Endodermal cell (in vitro differentiated cells): ENCODE measurements around the gene NDUFAF5. TPM values are rescaled to one million over a fixed set of nuclear protein-coding genes. Genes with fewer than 3 reads are reported as not detected.

ENCODE experiments used
- DNase-seq: peaks from one replicate; pipeline ENCODE4 v3.0.0-alpha.2; 2017
- H3K27ac ChIP-seq: 2 replicates; pipeline ENCODE4 v1.5.1; 2013; ENCODE audit warnings: mild to moderate bottlenecking, low read depth, low read length, moderate library complexity
- H3K27me3 ChIP-seq: 2 replicates; pipeline ENCODE4 v1.6.1; 2013; ENCODE audit warnings: mild to moderate bottlenecking, low read length, moderate library complexity; ENCODE audit not compliant: insufficient read depth, control insufficient read depth, poor library complexity, severe bottlenecking
- H3K36me3 ChIP-seq: 2 replicates; pipeline ENCODE4 v1.7.0; 2013; ENCODE audit warnings: mild to moderate bottlenecking, low read length, moderate library complexity; ENCODE audit not compliant: control insufficient read depth, insufficient read depth
- H3K4me1 ChIP-seq: one replicate; pipeline ENCODE4 v1.7.0; 2013; ENCODE audit warnings: low read length; ENCODE audit not compliant: control insufficient read depth, insufficient read depth
- H3K4me3 ChIP-seq: 2 replicates; pipeline ENCODE4 v1.5.1; 2013; ENCODE audit warnings: mild to moderate bottlenecking, low read length, moderate library complexity
- H3K9ac ChIP-seq: 2 replicates; pipeline ENCODE4 v1.6.1; 2013; ENCODE audit warnings: mild to moderate bottlenecking, low read length, moderate library complexity; ENCODE audit not compliant: poor library complexity, severe bottlenecking; ENCODE audit errors: extremely low read depth
- H3K9me3 ChIP-seq: 2 replicates; pipeline ENCODE4 v1.6.1; 2013; ENCODE audit warnings: mild to moderate bottlenecking, low read length, moderate library complexity; ENCODE audit not compliant: control insufficient read depth
- H3K27ac Mint-ChIP-seq: 2 replicates; pipeline ENCODE4 v1.8.0; 2020; ENCODE audit warnings: mixed read lengths
- H3K27me3 Mint-ChIP-seq: 2 replicates; pipeline ENCODE4 v1.8.0; 2021; ENCODE audit warnings: mild to moderate bottlenecking, mixed read lengths; ENCODE audit not compliant: insufficient read depth
- H3K36me3 Mint-ChIP-seq: 2 replicates; pipeline ENCODE4 v1.8.0; 2020; ENCODE audit warnings: low read depth, mixed read lengths
- H3K4me1 Mint-ChIP-seq: 2 replicates; pipeline ENCODE4 v1.8.0; 2020; ENCODE audit warnings: mixed read lengths
- H3K4me3 Mint-ChIP-seq: 2 replicates; pipeline ENCODE4 v1.8.0; 2020; ENCODE audit warnings: mild to moderate bottlenecking, moderate library complexity, mixed read lengths
- H3K9me3 Mint-ChIP-seq: 2 replicates; pipeline ENCODE4 v1.8.0; 2020; ENCODE audit warnings: mild to moderate bottlenecking, mixed read lengths
- WGBS, 2 experiments: methylation state at CpG; one replicate each; pipeline versions ENCODE4 v1.1.5 to v1.1.7; 2013; ENCODE audit warnings: missing lambda C conversion rate in 2 of 2, mixed read lengths in 1 of 2; ENCODE audit not compliant: insufficient coverage in 1 of 2, insufficient read length in 1 of 2; 5-methylcytosine and 5-hydroxymethylcytosine counted together
- total RNA-seq, 2 donors: library from RNA; stranded (reverse); fragmentation: NEBNext Ultra II Directional in 1 of 2; extraction: Animal tissue kit (Norgen Biotek cat#: 25700) in 1 of 2; gene quantifications; 2 replicates in 1 of 2; 3 replicates in 1 of 2; pipeline ENCODE4 v1.2.1, GENCODE V29; 2021
- TF ChIP-seq, protein P1 (sequence below): fragments of 200-600 bp; sonication (generic); conservative IDR thresholded peaks from 2 replicates; pipeline ENCODE4 v1.5.0; 2021; ENCODE audit warnings: antibody characterized with exemption, mild to moderate bottlenecking

NDUFAF5 gene
- total RNA-seq, 2 donors from 2014 or later = 32.9 to 33.5 TPM

- H3K4me3 Mint-ChIP-seq = no peak overlapping the region
- DNase-seq = no peak
- no peaks in the 10 kb centered on the region for H3K27me3 ChIP-seq
- H3K27ac ChIP-seq = no peak overlapping the region
- TF ChIP-seq, protein P1, sequence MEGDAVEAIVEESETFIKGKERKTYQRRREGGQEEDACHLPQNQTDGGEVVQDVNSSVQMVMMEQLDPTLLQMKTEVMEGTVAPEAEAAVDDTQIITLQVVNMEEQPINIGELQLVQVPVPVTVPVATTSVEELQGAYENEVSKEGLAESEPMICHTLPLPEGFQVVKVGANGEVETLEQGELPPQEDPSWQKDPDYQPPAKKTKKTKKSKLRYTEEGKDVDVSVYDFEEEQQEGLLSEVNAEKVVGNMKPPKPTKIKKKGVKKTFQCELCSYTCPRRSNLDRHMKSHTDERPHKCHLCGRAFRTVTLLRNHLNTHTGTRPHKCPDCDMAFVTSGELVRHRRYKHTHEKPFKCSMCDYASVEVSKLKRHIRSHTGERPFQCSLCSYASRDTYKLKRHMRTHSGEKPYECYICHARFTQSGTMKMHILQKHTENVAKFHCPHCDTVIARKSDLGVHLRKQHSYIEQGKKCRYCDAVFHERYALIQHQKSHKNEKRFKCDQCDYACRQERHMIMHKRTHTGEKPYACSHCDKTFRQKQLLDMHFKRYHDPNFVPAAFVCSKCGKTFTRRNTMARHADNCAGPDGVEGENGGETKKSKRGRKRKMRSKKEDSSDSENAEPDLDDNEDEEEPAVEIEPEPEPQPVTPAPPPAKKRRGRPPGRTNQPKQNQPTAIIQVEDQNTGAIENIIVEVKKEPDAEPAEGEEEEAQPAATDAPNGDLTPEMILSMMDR = no peak
- peaks cover 47% of the 10 kb centered on the region for H3K9me3 ChIP-seq
- peaks cover 33% of the 10 kb centered on the region for H3K9me3 Mint-ChIP-seq
- no peaks in the 10 kb centered on the region for H3K4me1 ChIP-seq
- no peaks in the 10 kb centered on the region for H3K27me3 Mint-ChIP-seq
- H3K4me1 Mint-ChIP-seq = no peaks in the 10 kb centered on the region
- no peak overlapping the region for H3K9ac ChIP-seq
- peaks cover 86% of the 10 kb centered on the region for H3K36me3 ChIP-seq
- H3K27ac Mint-ChIP-seq = no peak overlapping the region
- peaks cover 84% of the 10 kb centered on the region for H3K36me3 Mint-ChIP-seq
- H3K4me3 ChIP-seq = no peak overlapping the region
Measured at GRCh38 chr20:13765299-13765698, 19.5 kb upstream of the NDUFAF5 start.

DNA sequence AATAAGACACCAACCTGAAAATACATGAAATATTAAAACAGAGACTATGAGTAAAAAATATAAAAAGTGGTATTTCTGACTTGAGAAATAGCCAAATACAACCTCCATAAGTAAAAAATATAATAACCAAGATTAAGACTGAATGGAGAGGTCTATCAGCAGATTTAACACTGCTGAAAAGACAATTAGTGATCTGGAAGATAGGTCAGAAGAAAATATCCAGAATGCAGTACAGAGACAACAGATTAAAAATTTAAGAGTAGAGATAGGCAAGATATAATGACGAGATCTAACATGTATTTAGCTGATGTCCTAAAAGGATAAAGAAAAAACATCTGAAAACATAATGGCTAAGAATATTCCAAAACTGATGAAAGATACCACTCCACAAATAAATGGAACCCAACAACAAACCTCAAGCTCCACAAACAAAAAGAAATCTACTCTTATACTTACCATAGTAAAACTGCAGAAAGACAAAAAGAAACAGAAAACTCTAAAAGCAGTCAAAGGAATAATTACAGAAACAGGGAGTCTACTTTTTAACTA, 18.9 kb upstream of the NDUFAF5 start:
- Histone ChIP-seq H3K27ac (no peak overlapping the region), H3K9me3 (peaks cover 47% of the 10 kb centered on the region), H3K27me3 (no peaks in the 10 kb centered on the region), H3K4me3 (peak overlapping the region; percentile 21), H3K4me1 (no peaks in the 10 kb centered on the region), H3K36me3 (peaks cover 92% of the 10 kb centered on the region), H3K9ac (no peak overlapping the region)
- no peaks in the 10 kb centered on the region for H3K4me1 Mint-ChIP-seq
- H3K27ac Mint-ChIP-seq = no peak overlapping the region
- H3K9me3 Mint-ChIP-seq = peaks cover 32% of the 10 kb centered on the region
- H3K27me3 Mint-ChIP-seq = no peaks in the 10 kb centered on the region
- 83% methylated on average over 1 of the region's 1 CpG; no CpG with 5 or more reads in 1 of the 2 experiments for WGBS, 2 experiments
- DNase-seq = no peak
- no peak overlapping the region for H3K4me3 Mint-ChIP-seq
- H3K36me3 Mint-ChIP-seq = peaks cover 88% of the 10 kb centered on the region
- TF ChIP-seq, protein P1 = no peak

DNA sequence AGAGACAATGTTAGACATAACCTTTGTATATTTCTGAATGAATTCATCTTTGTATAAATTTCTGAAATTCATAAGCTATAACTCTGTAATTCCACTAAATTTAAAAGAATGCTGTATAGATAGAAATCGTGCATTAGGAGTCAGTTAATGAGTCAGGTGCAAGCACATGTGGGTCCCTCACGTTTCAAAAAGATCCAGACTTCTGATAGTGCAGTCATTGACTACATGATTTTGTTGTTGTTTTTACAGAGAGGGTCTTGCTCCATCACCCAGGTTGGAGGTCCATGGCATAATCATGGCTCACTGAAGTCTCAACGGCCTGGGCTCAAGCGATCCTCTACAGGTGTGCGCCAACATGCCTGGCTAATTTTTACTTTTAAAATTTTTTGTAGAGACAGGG, 14.7 kb upstream of the NDUFAF5 start:
- no peaks in the 10 kb centered on the region for H3K4me1 ChIP-seq
- Mint-ChIP-seq H3K27me3 (no peaks in the 10 kb centered on the region), H3K4me3 (no peak overlapping the region), H3K27ac (no peak overlapping the region), H3K4me1 (no peaks in the 10 kb centered on the region), H3K9me3 (peaks cover 29% of the 10 kb centered on the region), H3K36me3 (peaks cover 84% of the 10 kb centered on the region)
- no peaks in the 10 kb centered on the region for H3K27me3 ChIP-seq
- H3K4me3 ChIP-seq = no peak overlapping the region
- H3K27ac ChIP-seq = no peak overlapping the region
- DNase-seq = no peak
- peaks cover 30% of the 10 kb centered on the region for H3K9me3 ChIP-seq
- TF ChIP-seq, protein P1 = no peak
- WGBS, 2 experiments = 93 to 100% methylated on average over 5 of the region's 5 CpGs
- H3K9ac ChIP-seq = no peak overlapping the region
- peaks cover 91% of the 10 kb centered on the region for H3K36me3 ChIP-seq
